HUES48 (cell line): Measurements from ENCODE around the gene FBXW5.
A peak's percentile ranks its signal among the peaks of the same experiment; 100 is the strongest.

Experiments
- H3K27ac ChIP-seq: one replicate; pipeline ENCODE4 v1.7.0; 2013; ENCODE audit warnings: low read depth, low read length, inconsistent platforms
- H3K27me3 ChIP-seq: 2 replicates; pipeline ENCODE4 v1.6.1; 2013; ENCODE audit warnings: mild to moderate bottlenecking, low read length; ENCODE audit not compliant: control insufficient read depth, insufficient read depth
- H3K36me3 ChIP-seq: 2 replicates; pipeline ENCODE4 v1.6.1; 2013; ENCODE audit warnings: low read length; ENCODE audit not compliant: control insufficient read depth, insufficient read depth
- H3K4me1 ChIP-seq: 2 replicates; pipeline ENCODE4 v1.6.1; 2013; ENCODE audit warnings: mild to moderate bottlenecking, low read length; ENCODE audit not compliant: control insufficient read depth, insufficient read depth
- H3K4me3 ChIP-seq: 2 replicates; pipeline ENCODE4 v1.5.1; 2013; ENCODE audit warnings: mild to moderate bottlenecking, low read depth, low read length
- H3K9ac ChIP-seq: 2 replicates; pipeline ENCODE4 v1.6.1; 2013; ENCODE audit warnings: mild to moderate bottlenecking, low read depth, low read length, moderate library complexity
- H3K9me3 ChIP-seq: 2 replicates; pipeline ENCODE4 v1.6.1; 2013; ENCODE audit warnings: low read length; ENCODE audit not compliant: control insufficient read depth, insufficient read depth

The FBXW5 gene

GRCh38 chr9:136945333-136946227 is 1.0 kb upstream of the FBXW5 start:
- H3K27ac ChIP-seq, result no peak overlapping the region
- peaks cover 21% of the 10 kb centered on the region for H3K36me3 ChIP-seq
- H3K4me3 ChIP-seq, result no peak overlapping the region
- H3K27me3 ChIP-seq, result no peaks in the 10 kb centered on the region
- H3K9me3 ChIP-seq, result no peaks in the 10 kb centered on the region
- no peak overlapping the region for H3K9ac ChIP-seq
- peaks cover 10% of the 10 kb centered on the region for H3K4me1 ChIP-seq

GRCh38 chr9:136944212-136944518 is 373 bp downstream of the FBXW5 start:
- Histone ChIP-seq H3K27ac (peak overlapping the region; percentile 80), H3K9me3 (no peaks in the 10 kb centered on the region), H3K36me3 (peaks cover 34% of the 10 kb centered on the region), H3K4me3 (peak overlapping the region; percentile 88), H3K4me1 (peaks cover 5% of the 10 kb centered on the region; the same call in 1 of the 2 replicates), H3K9ac (peak overlapping the region; percentile 46), H3K27me3 (no peaks in the 10 kb centered on the region)

GRCh38 chr9:136943291-136944211 is 987 bp downstream of the FBXW5 start:
- no peaks in the 10 kb centered on the region for H3K9me3 ChIP-seq
- peaks cover 34% of the 10 kb centered on the region for H3K36me3 ChIP-seq
- peaks cover 5% of the 10 kb centered on the region; the same call in 1 of the 2 replicates for H3K4me1 ChIP-seq
- H3K27me3 ChIP-seq, result no peaks in the 10 kb centered on the region
- peak overlapping the region; percentile 88 for H3K4me3 ChIP-seq
- peak overlapping the region; percentile 80 for H3K27ac ChIP-seq
- peak overlapping the region; percentile 46 for H3K9ac ChIP-seq

- H3K4me1 ChIP-seq, result peaks cover 5% of the 10 kb centered on the region; the same call in 1 of the 2 replicates
- H3K9ac ChIP-seq, result no peak overlapping the region
- H3K36me3 ChIP-seq, result peaks cover 34% of the 10 kb centered on the region
- no peak overlapping the region for H3K4me3 ChIP-seq
- no peaks in the 10 kb centered on the region for H3K27me3 ChIP-seq
- H3K27ac ChIP-seq, result no peak overlapping the region
- no peaks in the 10 kb centered on the region for H3K9me3 ChIP-seq
These were observed 1.7 kb downstream of the FBXW5 start for GRCh38 chr9:136942881-136943230.

- Histone ChIP-seq H3K4me3 (no peak overlapping the region), H3K27ac (no peak overlapping the region), H3K4me1 (no peaks in the 10 kb centered on the region), H3K36me3 (peaks cover 34% of the 10 kb centered on the region), H3K9ac (no peak overlapping the region), H3K27me3 (no peaks in the 10 kb centered on the region), H3K9me3 (no peaks in the 10 kb centered on the region)
These were observed 2.2 kb downstream of the FBXW5 start for GRCh38 chr9:136942112-136942880.

GRCh38 chr9:136941231-136942111 is 3.1 kb downstream of the FBXW5 start:
- H3K27me3 ChIP-seq, result no peaks in the 10 kb centered on the region
- no peak overlapping the region for H3K27ac ChIP-seq
- peaks cover 34% of the 10 kb centered on the region for H3K36me3 ChIP-seq
- no peaks in the 10 kb centered on the region for H3K4me1 ChIP-seq
- no peak overlapping the region for H3K9ac ChIP-seq
- no peak overlapping the region for H3K4me3 ChIP-seq
- H3K9me3 ChIP-seq, result no peaks in the 10 kb centered on the region

GRCh38 chr9:136940526-136941230 is 3.9 kb downstream of the FBXW5 start:
- Histone ChIP-seq H3K27me3 (no peaks in the 10 kb centered on the region), H3K4me3 (no peak overlapping the region), H3K4me1 (no peaks in the 10 kb centered on the region), H3K9ac (no peak overlapping the region), H3K36me3 (peaks cover 34% of the 10 kb centered on the region), H3K9me3 (no peaks in the 10 kb centered on the region), H3K27ac (no peak overlapping the region)

DNA sequence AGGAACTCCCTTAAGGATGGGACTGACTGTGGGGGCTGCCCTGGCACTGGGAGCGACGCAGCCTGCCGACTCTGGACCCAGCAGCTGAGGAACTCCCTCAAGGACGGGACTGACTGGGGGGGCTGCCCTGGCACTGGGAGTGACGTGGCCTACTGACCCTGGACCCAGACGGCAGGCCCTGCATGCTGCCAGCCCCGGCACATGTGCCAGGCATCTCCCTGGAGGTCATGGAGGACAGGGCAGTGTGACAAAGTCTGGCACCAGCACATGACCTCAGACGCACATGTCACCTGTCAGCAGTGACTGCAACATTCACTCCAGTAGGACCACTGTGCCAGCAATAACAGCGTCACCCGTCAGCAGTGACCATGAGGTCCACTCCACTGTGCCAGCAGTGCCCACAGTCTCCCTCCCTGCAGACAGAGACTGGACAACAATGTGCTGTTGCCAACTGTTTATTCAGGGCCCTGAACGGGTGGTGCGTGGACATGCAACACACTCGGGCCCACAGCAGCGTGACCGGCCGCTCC is 4.5 kb downstream of the FBXW5 start:
- Histone ChIP-seq H3K36me3 (peaks cover 34% of the 10 kb centered on the region), H3K27ac (no peak overlapping the region), H3K9ac (no peak overlapping the region), H3K4me3 (no peak overlapping the region), H3K4me1 (no peaks in the 10 kb centered on the region), H3K9me3 (no peaks in the 10 kb centered on the region), H3K27me3 (no peaks in the 10 kb centered on the region)

- Histone ChIP-seq H3K36me3 (peaks cover 34% of the 10 kb centered on the region), H3K9me3 (no peaks in the 10 kb centered on the region), H3K9ac (no peak overlapping the region), H3K27ac (no peak overlapping the region), H3K4me1 (no peaks in the 10 kb centered on the region), H3K27me3 (no peaks in the 10 kb centered on the region), H3K4me3 (no peak overlapping the region)
These were observed 5.0 kb downstream of the FBXW5 start for GRCh38 chr9:136939431-136939995.
